ENCODE results near the gene TTPAL. TPM values are rescaled to one million over a fixed set of nuclear protein-coding genes. Genes with fewer than 3 reads are reported as not detected.

The TTPAL gene
- total RNA-seq, 1 experiment from 2014 or later = 21.1 TPM

- Histone ChIP-seq H2BK5ac (ENCODE audit: insufficient read length, low read length) (no peak overlapping the region), H2BK120ac (ENCODE audit: low read depth, low read length, poor library complexity, severe bottlenecking) (no peak overlapping the region), H4K91ac (ENCODE audit: insufficient read length, low read depth, low read length) (no peak overlapping the region), H3K27me3 (ENCODE audit: insufficient read depth, low read length) (no peaks in the 10 kb centered on the region), H3K4me1 (ENCODE audit: insufficient read depth, low read length) (no peaks in the 10 kb centered on the region), H3K27ac (ENCODE audit: insufficient read length, low read depth, low read length) (no peak overlapping the region), H2AK5ac (ENCODE audit: insufficient read length, low read length) (no peak overlapping the region), H4K5ac (ENCODE audit: insufficient read length, low read depth, low read length) (no peak overlapping the region), H4K20me1 (ENCODE audit: control insufficient read depth, insufficient read depth, insufficient read length) (no peaks in the 10 kb centered on the region), H3K56ac (ENCODE audit: insufficient read length, low read depth, low read length) (no peak overlapping the region), H3K18ac (ENCODE audit: insufficient read length, low read depth, low read length) (no peak overlapping the region), H3K9me3 (ENCODE audit: control insufficient read depth, low read depth, low read length) (no peaks in the 10 kb centered on the region), H3K23ac (ENCODE audit: insufficient read length, low read depth, low read length) (no peak overlapping the region), H3K23me2 (ENCODE audit: insufficient read length, low read depth, low read length, poor library complexity, severe bottlenecking) (no peaks in the 10 kb centered on the region), H2BK20ac (ENCODE audit: low read depth, low read length, poor library complexity, severe bottlenecking) (no peak overlapping the region), H3K4ac (ENCODE audit: low read depth, low read length) (no peak overlapping the region), H3K79me2 (ENCODE audit: insufficient read depth, low read length) (no peaks in the 10 kb centered on the region), H4K8ac (replicated peaks; ENCODE audit: insufficient read length, low read depth, low read length) (no peak overlapping the region), H3K4me2 (ENCODE audit: insufficient read depth, insufficient read length, low read length) (no peak overlapping the region), H2BK15ac (ENCODE audit: low read depth, low read length) (no peak overlapping the region), H3K79me1 (ENCODE audit: insufficient read depth, low read depth, low read length, poor library complexity, severe bottlenecking) (no peaks in the 10 kb centered on the region), H2BK12ac (ENCODE audit: insufficient read length, low read depth, low read length) (no peak overlapping the region), H2AFZ (ENCODE audit: low read length) (no peak overlapping the region), H3K9ac (ENCODE audit: extremely low read depth, insufficient read length, low read length) (no peak overlapping the region), H3T11ph (ENCODE audit: low read length) (no peak overlapping the region), H3K14ac (ENCODE audit: insufficient read depth, low read length) (no peak overlapping the region)
- TF ChIP-seq CTCF (conservative IDR thresholded peaks at IDR 0.05) = no peak
- DNase-seq = no peak
- Mint-ChIP-seq H3K27ac (peak overlapping the region in 1 of 3 experiments; percentile 35; a peak in 2 of 7 replicates), H3K4me1 (peaks cover 10 to 15% of the 10 kb centered on the region in 2 experiments), H3K9me3 (no peaks in the 10 kb centered on the region), H3K4me3 (no peak overlapping the region), H3K27me3 (ENCODE audit: low read depth) (no peaks in the 10 kb centered on the region), H3K36me3 (ENCODE audit: insufficient read depth in 1 of 3, low read depth in 3 of 3) (no peaks in the 10 kb centered on the region)
- WGBS (ENCODE audit: extremely low coverage, insufficient read length, low lambda C conversion rate) = no CpG with 5 or more reads among the region's 6 CpGs
Measured at GRCh38 chr20:44461142-44461802, 14.4 kb upstream of the TTPAL start.

Data from H9 (cell line).